ENCODE results near the gene SLC15A5.

The SLC15A5 gene

GRCh38 chr12:16187660-16188059 is 89.8 kb downstream of the SLC15A5 start:
- FAIRE-seq: no peak

GRCh38 chr12:16184681-16185080 is 92.8 kb downstream of the SLC15A5 start:
- DNase-seq (ENCODE audit: extremely low spot score, insufficient read length, low read depth) (no peak), FAIRE-seq (no peak)

More at GRCh38 chr12:16187660-16188059, 89.8 kb downstream of the SLC15A5 start:
- no peak for DNase-seq (ENCODE audit: extremely low spot score, insufficient read length, low read depth)

- no peak for FAIRE-seq
- no peak for DNase-seq (ENCODE audit: extremely low spot score, insufficient read length, low read depth)
Observed at GRCh38 chr12:16183541-16183940, 93.9 kb downstream of the SLC15A5 start.

GRCh38 chr12:16175840-16176239 is 101.6 kb downstream of the SLC15A5 start:
- DNase-seq (ENCODE audit: extremely low spot score, insufficient read length, low read depth): no peak
- no peak for FAIRE-seq

- no peak for FAIRE-seq
- no peak for DNase-seq (ENCODE audit: extremely low spot score, insufficient read length, low read depth)
Observed at GRCh38 chr12:16174282-16174681, 103.2 kb downstream of the SLC15A5 start.

- FAIRE-seq (no peak), DNase-seq (ENCODE audit: extremely low spot score, insufficient read length, low read depth) (no peak)
Observed at GRCh38 chr12:16171348-16171747, 106.1 kb downstream of the SLC15A5 start.

- no peak for DNase-seq (ENCODE audit: extremely low spot score, insufficient read length, low read depth)
- no peak for FAIRE-seq
Observed at GRCh38 chr12:16168078-16168477, 109.4 kb downstream of the SLC15A5 start.

- FAIRE-seq (no peak), DNase-seq (ENCODE audit: extremely low spot score, insufficient read length, low read depth) (no peak)
Observed at GRCh38 chr12:16166563-16167470, 110.7 kb downstream of the SLC15A5 start.

GRCh38 chr12:16165506-16165905 is 112.0 kb downstream of the SLC15A5 start:
- FAIRE-seq: no peak
- no peak for DNase-seq (ENCODE audit: extremely low spot score, insufficient read length, low read depth)

- DNase-seq (ENCODE audit: extremely low spot score, insufficient read length, low read depth) (no peak), FAIRE-seq (no peak)
Observed at GRCh38 chr12:16163901-16164300, 113.6 kb downstream of the SLC15A5 start.

- FAIRE-seq (no peak), DNase-seq (ENCODE audit: extremely low spot score, insufficient read length, low read depth) (no peak)
Observed at GRCh38 chr12:16163146-16163545, 114.3 kb downstream of the SLC15A5 start.

GRCh38 chr12:16159571-16159970 is 117.9 kb downstream of the SLC15A5 start:
- FAIRE-seq (no peak), DNase-seq (ENCODE audit: extremely low spot score, insufficient read length, low read depth) (no peak)

- FAIRE-seq: no peak
Observed at GRCh38 chr12:16158050-16158449, 119.4 kb downstream of the SLC15A5 start.

GRCh38 chr12:16155938-16156337 is 121.5 kb downstream of the SLC15A5 start:
- no peak for DNase-seq (ENCODE audit: extremely low spot score, insufficient read length, low read depth)
- FAIRE-seq: no peak

More at GRCh38 chr12:16158050-16158449, 119.4 kb downstream of the SLC15A5 start:
- no peak for DNase-seq (ENCODE audit: extremely low spot score, insufficient read length, low read depth)

GRCh38 chr12:16154990-16155389 is 122.5 kb downstream of the SLC15A5 start:
- DNase-seq (ENCODE audit: extremely low spot score, insufficient read length, low read depth) (no peak), FAIRE-seq (no peak)

GRCh38 chr12:16152885-16153673 is 124.4 kb downstream of the SLC15A5 start:
- DNase-seq (ENCODE audit: extremely low spot score, insufficient read length, low read depth) (no peak), FAIRE-seq (no peak)

- no peak for FAIRE-seq
- no peak for DNase-seq (ENCODE audit: extremely low spot score, insufficient read length, low read depth)
Observed at GRCh38 chr12:16150276-16150675, 127.2 kb downstream of the SLC15A5 start.

GRCh38 chr12:16148938-16149337 is 128.5 kb downstream of the SLC15A5 start:
- DNase-seq (ENCODE audit: extremely low spot score, insufficient read length, low read depth) (no peak), FAIRE-seq (no peak)

All from GM18507 (cell line).